Neuronal stem cell (in vitro differentiated cells): ENCODE data around the gene SUPT20HL1.

Experiments used
- DNase-seq: peaks from one replicate; pipeline ENCODE4 v3.0.0-alpha.2; 2013; ENCODE audit warnings: low spot score
- H2AFZ ChIP-seq: one replicate; pipeline ENCODE4 v1.6.1; 2013; ENCODE audit warnings: mild to moderate bottlenecking, low read length, inconsistent platforms
- H2AK5ac ChIP-seq: 2 replicates; pipeline ENCODE4 v1.6.1; 2013; ENCODE audit warnings: low read depth, mild to moderate bottlenecking, inconsistent platforms, low read length, moderate library complexity, mixed read lengths
- H2BK120ac ChIP-seq: 2 replicates; pipeline ENCODE4 v1.6.1; 2013; ENCODE audit warnings: low read depth, mild to moderate bottlenecking, inconsistent platforms, low read length, moderate library complexity, mixed read lengths
- H2BK12ac ChIP-seq: one replicate; pipeline ENCODE4 v1.6.1; 2013; ENCODE audit warnings: low read length, inconsistent platforms
- H2BK15ac ChIP-seq: 2 replicates; pipeline ENCODE4 v1.6.1; 2013; ENCODE audit warnings: mild to moderate bottlenecking, low read length, inconsistent platforms, mixed read lengths
- H2BK5ac ChIP-seq: one replicate; pipeline ENCODE4 v1.6.1; 2013; ENCODE audit warnings: inconsistent platforms, mild to moderate bottlenecking, low read length, moderate library complexity
- H3K14ac ChIP-seq: one replicate; pipeline ENCODE4 v1.6.1; 2013; ENCODE audit warnings: low read length, inconsistent platforms
- H3K18ac ChIP-seq: 2 replicates; pipeline ENCODE4 v1.6.1; 2013; ENCODE audit warnings: low read length, inconsistent platforms
- H3K23ac ChIP-seq: 2 replicates; pipeline ENCODE4 v1.6.1; 2013; ENCODE audit warnings: low read depth, mild to moderate bottlenecking, mixed read lengths, low read length, inconsistent platforms; ENCODE audit not compliant: poor library complexity
- H3K27ac ChIP-seq: replicated peaks from 3 replicates; pipeline ENCODE4 v1.5.1; 2013; ENCODE audit warnings: low read length, inconsistent platforms
- H3K27me3 ChIP-seq, 3 experiments: 2 replicates each; pipeline ENCODE4 v1.6.1; 2013; ENCODE audit warnings: low read length in 3 of 3, mild to moderate bottlenecking in 2 of 3, inconsistent platforms in 1 of 3, low read depth in 1 of 3, mixed read lengths in 1 of 3, moderate library complexity in 1 of 3; ENCODE audit not compliant: control insufficient read depth in 3 of 3, insufficient read depth in 3 of 3
- H3K36me3 ChIP-seq, 2 donors: replicated peaks in 1 of 2; 2 replicates each; pipeline ENCODE4 v1.6.1; 2013; ENCODE audit warnings: low read length in 2 of 2; ENCODE audit not compliant: control insufficient read depth in 2 of 2, insufficient read depth in 2 of 2
- H3K4ac ChIP-seq: 2 replicates; pipeline ENCODE4 v1.6.1; 2013; ENCODE audit warnings: inconsistent platforms, mild to moderate bottlenecking, low read length, moderate library complexity
- H3K4me1 ChIP-seq, 2 donors: 1 replicate in 1 of 2; 2 replicates in 1 of 2; pipeline ENCODE4 v1.6.1; 2013; ENCODE audit warnings: low read length in 2 of 2, low read depth in 1 of 2; ENCODE audit not compliant: control insufficient read depth in 2 of 2, insufficient read depth in 1 of 2
- H3K4me2 ChIP-seq: one replicate; pipeline ENCODE4 v1.6.1; 2013; ENCODE audit warnings: mild to moderate bottlenecking, low read length, inconsistent platforms; ENCODE audit not compliant: insufficient read depth, poor library complexity, severe bottlenecking
- H3K4me3 ChIP-seq, 2 donors: 2 replicates each; pipeline ENCODE4 v1.5.1; 2013; ENCODE audit warnings: low read length in 2 of 2, mild to moderate bottlenecking in 2 of 2, inconsistent platforms in 1 of 2, moderate library complexity in 1 of 2
- H3K79me1 ChIP-seq: one replicate; pipeline ENCODE4 v1.6.1; 2013; ENCODE audit warnings: low read depth, mild to moderate bottlenecking, inconsistent platforms, low read length, moderate library complexity
- H3K9ac ChIP-seq: one replicate; pipeline ENCODE4 v1.6.1; 2013; ENCODE audit warnings: mild to moderate bottlenecking, low read depth, low read length, inconsistent platforms; ENCODE audit not compliant: poor library complexity
- H3K9me3 ChIP-seq, 2 donors: replicated peaks in 1 of 2; 2 replicates each; pipeline versions ENCODE3 to v1.6.1; 2013; ENCODE audit warnings: low read length in 2 of 2, mild to moderate bottlenecking in 2 of 2, inconsistent platforms in 1 of 2, low read depth in 1 of 2, mixed read lengths in 1 of 2, moderate library complexity in 1 of 2; ENCODE audit not compliant: control insufficient read depth in 2 of 2, insufficient read depth in 1 of 2
- H4K8ac ChIP-seq: one replicate; pipeline ENCODE4 v1.6.1; 2013; ENCODE audit warnings: low read depth, mild to moderate bottlenecking, inconsistent platforms, low read length, moderate library complexity
- H4K91ac ChIP-seq: one replicate; pipeline ENCODE4 v1.6.1; 2013; ENCODE audit warnings: low read length, low read depth, mild to moderate bottlenecking, inconsistent platforms; ENCODE audit not compliant: poor library complexity
- WGBS, 2 donors: extraction: QIAGEN DNeasy Blood & Tissue Kit; methylation state at CpG; one replicate each; pipeline ENCODE4 v1.1.7; 2013; ENCODE audit warnings: missing lambda C conversion rate in 2 of 2, mixed read lengths in 1 of 2; ENCODE audit not compliant: insufficient read length in 2 of 2, insufficient replicate concordance in 1 of 2; ENCODE audit errors: extremely low coverage in 2 of 2; 5-methylcytosine and 5-hydroxymethylcytosine counted together

SUPT20HL1 gene

DNA sequence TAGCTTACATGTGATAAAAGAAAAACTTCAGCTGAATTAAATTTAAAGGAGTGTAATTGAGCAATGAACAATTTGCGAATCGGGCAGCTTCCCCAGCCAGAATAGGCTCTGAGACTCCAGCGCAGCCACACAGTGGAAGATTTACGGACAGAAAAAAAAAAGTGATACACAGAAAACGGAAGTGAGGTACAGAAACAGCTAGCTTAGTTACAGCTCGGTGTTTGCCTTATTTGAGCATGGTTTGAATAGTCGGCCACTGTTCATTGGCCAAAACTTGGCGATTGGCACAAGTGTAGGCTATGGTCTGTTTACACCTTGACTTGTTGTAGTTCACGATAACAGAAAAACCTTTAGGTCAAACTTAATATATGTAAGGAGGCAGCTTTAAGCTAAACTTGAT, 16.7 kb upstream of the SUPT20HL1 start:
- H3K4ac ChIP-seq: no peak overlapping the region
- H3K36me3 ChIP-seq: no peaks in the 10 kb centered on the region
- H3K27me3 ChIP-seq: peaks cover 0 to 33% (median 0%) of the 10 kb centered on the region in 3 experiments
- H2AK5ac ChIP-seq: no peak overlapping the region
- H3K18ac ChIP-seq: no peak overlapping the region
- H4K8ac ChIP-seq: no peak overlapping the region
- no peak overlapping the region for H3K9ac ChIP-seq
- no peak overlapping the region for H3K27ac ChIP-seq
- no peak overlapping the region for H2BK5ac ChIP-seq
- H3K4me1 ChIP-seq: no peaks in the 10 kb centered on the region
- no peak overlapping the region for H3K14ac ChIP-seq
- no peak overlapping the region for H2AFZ ChIP-seq
- H2BK12ac ChIP-seq: no peak overlapping the region
- H2BK120ac ChIP-seq: no peak overlapping the region
- H3K9me3 ChIP-seq: no peaks in the 10 kb centered on the region
- H4K91ac ChIP-seq: no peak overlapping the region
- no peak overlapping the region for H2BK15ac ChIP-seq
- no peaks in the 10 kb centered on the region for H3K79me1 ChIP-seq
- WGBS, 2 donors: no CpG with 5 or more reads among the region's 9 CpGs
- H3K4me2 ChIP-seq: no peak overlapping the region
- no peak for DNase-seq
- H3K4me3 ChIP-seq: no peak overlapping the region
- no peak overlapping the region for H3K23ac ChIP-seq

DNA sequence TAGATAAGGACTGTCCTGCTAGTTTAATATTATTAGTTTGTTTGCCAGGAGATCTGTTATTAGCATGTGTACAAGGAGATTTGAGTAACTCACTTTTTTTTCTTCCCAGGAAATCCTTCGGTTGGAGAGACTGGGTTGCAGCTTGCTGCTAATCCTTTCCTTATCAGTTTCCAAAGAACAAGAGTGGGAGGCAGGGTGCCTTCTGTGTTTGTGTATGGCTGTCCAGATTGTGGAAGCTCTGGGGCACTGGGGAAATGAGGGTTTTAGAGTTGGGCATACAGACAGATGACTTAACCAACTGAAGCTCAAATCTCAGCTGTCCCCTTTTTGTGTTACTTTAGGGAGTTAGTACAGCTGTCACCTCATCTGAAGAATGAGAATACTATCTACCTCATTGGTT, 12.6 kb upstream of the SUPT20HL1 start:
- Histone ChIP-seq H3K79me1 (no peaks in the 10 kb centered on the region), H2AFZ (no peak overlapping the region), H3K4me1 (no peaks in the 10 kb centered on the region), H3K4me3 (no peak overlapping the region), H3K4ac (no peak overlapping the region), H2BK5ac (no peak overlapping the region), H2BK120ac (no peak overlapping the region), H3K9ac (no peak overlapping the region), H3K27me3 (peaks cover 0 to 35% (median 0%) of the 10 kb centered on the region in 3 experiments), H2AK5ac (no peak overlapping the region), H3K27ac (no peak overlapping the region), H4K91ac (no peak overlapping the region), H3K18ac (no peak overlapping the region), H3K14ac (no peak overlapping the region), H2BK15ac (no peak overlapping the region), H2BK12ac (no peak overlapping the region), H3K23ac (no peak overlapping the region), H4K8ac (no peak overlapping the region), H3K4me2 (no peak overlapping the region), H3K36me3 (no peaks in the 10 kb centered on the region), H3K9me3 (no peaks in the 10 kb centered on the region)
- WGBS, 2 donors: no CpG with 5 or more reads among the region's 1 CpG
- no peak for DNase-seq

DNA sequence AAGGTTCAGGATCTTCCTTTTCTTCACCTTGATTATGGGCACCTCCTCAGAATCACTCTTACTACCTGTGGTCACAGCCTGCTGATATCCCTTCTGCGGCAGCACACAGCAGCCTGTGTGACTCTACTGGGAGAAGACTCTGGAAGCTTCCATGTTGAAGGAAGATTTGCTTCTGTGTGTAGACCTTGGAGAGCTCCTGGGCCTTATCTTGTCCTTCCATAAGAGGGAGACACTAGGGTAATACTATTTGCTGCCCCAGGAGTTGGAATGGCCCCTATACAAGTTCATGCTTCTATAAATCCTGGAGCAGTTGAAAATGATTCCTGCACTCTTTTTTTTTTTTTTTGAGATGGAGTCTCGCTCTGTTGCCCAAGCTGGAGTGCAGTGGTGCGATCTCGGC, 10.2 kb upstream of the SUPT20HL1 start:
- WGBS, 2 donors: no CpG with 5 or more reads among the region's 4 CpGs
- Histone ChIP-seq H2AK5ac (no peak overlapping the region), H3K23ac (no peak overlapping the region), H2AFZ (no peak overlapping the region), H2BK5ac (no peak overlapping the region), H3K14ac (no peak overlapping the region), H3K27me3 (peaks cover 0 to 18% (median 0%) of the 10 kb centered on the region in 3 experiments), H3K9me3 (no peaks in the 10 kb centered on the region), H3K27ac (no peak overlapping the region), H2BK12ac (no peak overlapping the region), H4K91ac (no peak overlapping the region), H3K4me2 (no peak overlapping the region), H3K36me3 (no peaks in the 10 kb centered on the region), H2BK120ac (no peak overlapping the region), H4K8ac (no peak overlapping the region), H3K9ac (no peak overlapping the region), H3K4ac (no peak overlapping the region), H2BK15ac (no peak overlapping the region), H3K4me1 (no peaks in the 10 kb centered on the region), H3K79me1 (no peaks in the 10 kb centered on the region), H3K18ac (no peak overlapping the region), H3K4me3 (no peak overlapping the region)
- DNase-seq: no peak

DNA sequence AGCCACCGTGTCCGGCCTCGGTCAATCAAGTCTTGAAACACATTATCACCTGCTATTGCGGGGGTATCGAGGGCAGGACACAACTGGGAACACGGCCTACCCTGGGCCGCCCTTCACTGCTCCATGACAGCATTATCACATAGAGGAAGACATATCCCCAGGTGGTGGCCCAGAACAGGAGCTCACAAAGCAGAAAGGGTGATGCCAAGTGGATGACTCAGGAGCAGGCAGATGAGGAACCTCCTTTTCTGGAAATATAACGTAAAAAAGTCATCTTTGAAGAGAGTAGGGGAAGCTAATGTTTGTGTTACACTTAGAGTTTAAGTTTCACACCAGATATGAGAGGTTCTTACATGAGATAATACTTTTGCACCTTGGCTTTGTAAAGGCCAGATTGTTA, 5.3 kb upstream of the SUPT20HL1 start:
- no peak overlapping the region for H3K9ac ChIP-seq

More for the DNA sequence above, 5.3 kb upstream of the SUPT20HL1 start:
- Histone ChIP-seq H3K4me2 (no peak overlapping the region), H2BK12ac (no peak overlapping the region), H3K14ac (no peak overlapping the region), H3K27me3 (peaks cover 0 to 10% (median 0%) of the 10 kb centered on the region in 3 experiments), H2BK15ac (no peak overlapping the region), H2BK5ac (no peak overlapping the region), H3K4me1 (no peaks in the 10 kb centered on the region), H3K36me3 (no peaks in the 10 kb centered on the region), H3K4me3 (no peak overlapping the region), H3K79me1 (no peaks in the 10 kb centered on the region), H4K8ac (no peak overlapping the region), H3K4ac (no peak overlapping the region), H3K18ac (no peak overlapping the region), H2AFZ (no peak overlapping the region), H2AK5ac (no peak overlapping the region), H3K27ac (no peak overlapping the region), H3K23ac (no peak overlapping the region), H3K9me3 (no peaks in the 10 kb centered on the region), H4K91ac (no peak overlapping the region), H2BK120ac (no peak overlapping the region)
- no CpG with 5 or more reads among the region's 8 CpGs for WGBS, 2 donors
- DNase-seq: no peak
